C1 segment of cervical spinal cord (tissue), 14 donors: ENCODE results near the gene NACC1.

Source experiments
- DNase-seq, 14 donors: peaks; one replicate each; lab custom pipeline; 2025; lab: John Stamatoyannopoulos, UW

Gene NACC1

GRCh38 chr19:13120031-13120430 lies 2.0 kb downstream of the NACC1 start:
- DNase-seq, result no peak

DNA sequence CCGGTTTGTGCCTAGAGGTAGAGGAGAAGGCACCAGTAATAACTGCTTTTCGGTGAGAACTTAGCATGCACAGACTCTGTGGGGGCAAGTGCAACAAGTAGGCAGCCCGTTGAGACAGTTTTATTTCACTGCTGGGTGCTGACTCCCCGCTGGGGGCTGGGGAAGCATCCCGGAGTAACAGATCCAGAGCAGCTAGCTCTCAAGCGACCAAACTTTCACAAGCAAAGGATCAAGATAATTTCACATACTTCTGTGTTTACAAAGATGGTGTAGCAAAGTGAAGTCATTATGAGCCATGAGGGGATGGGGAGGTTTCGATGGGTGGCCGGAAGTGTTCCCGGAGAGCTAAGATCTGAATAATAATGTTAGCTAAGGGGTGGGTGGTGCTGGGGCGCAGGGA lies 2.8 kb downstream of the NACC1 start:
- DNase-seq, result no peak

- no peak for DNase-seq
Observed at GRCh38 chr19:13121551-13122274, 3.6 kb downstream of the NACC1 start.

DNA sequence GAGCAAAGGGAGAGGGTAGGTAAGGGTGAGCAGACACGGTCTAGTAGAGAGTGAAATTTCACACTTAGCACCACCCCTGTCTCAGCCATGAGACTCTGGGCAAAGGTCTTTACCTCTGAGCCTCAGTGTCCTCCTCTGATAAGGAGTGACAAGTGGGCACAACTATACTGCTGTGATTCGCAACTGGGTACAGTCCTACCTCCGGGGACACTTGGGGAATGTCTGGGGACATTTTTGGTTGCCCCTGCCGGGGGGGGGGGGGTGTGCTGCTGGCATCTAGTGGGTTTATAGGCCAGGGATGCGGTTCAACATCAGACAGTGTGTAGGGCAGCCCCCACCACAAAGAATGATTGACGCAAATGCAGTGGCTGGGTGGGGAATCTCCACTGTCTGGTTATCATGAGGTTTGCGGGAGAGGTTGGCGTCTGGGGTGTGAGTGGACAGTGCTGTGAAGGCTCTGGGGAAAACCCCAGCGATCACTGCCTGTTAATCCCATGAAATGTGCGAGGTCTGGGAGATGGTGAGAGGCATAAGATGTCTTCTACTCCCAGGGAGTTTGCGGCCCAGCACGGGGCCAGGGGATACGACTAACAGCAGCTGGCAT lies 4.3 kb downstream of the NACC1 start:
- DNase-seq, result no peak

DNA sequence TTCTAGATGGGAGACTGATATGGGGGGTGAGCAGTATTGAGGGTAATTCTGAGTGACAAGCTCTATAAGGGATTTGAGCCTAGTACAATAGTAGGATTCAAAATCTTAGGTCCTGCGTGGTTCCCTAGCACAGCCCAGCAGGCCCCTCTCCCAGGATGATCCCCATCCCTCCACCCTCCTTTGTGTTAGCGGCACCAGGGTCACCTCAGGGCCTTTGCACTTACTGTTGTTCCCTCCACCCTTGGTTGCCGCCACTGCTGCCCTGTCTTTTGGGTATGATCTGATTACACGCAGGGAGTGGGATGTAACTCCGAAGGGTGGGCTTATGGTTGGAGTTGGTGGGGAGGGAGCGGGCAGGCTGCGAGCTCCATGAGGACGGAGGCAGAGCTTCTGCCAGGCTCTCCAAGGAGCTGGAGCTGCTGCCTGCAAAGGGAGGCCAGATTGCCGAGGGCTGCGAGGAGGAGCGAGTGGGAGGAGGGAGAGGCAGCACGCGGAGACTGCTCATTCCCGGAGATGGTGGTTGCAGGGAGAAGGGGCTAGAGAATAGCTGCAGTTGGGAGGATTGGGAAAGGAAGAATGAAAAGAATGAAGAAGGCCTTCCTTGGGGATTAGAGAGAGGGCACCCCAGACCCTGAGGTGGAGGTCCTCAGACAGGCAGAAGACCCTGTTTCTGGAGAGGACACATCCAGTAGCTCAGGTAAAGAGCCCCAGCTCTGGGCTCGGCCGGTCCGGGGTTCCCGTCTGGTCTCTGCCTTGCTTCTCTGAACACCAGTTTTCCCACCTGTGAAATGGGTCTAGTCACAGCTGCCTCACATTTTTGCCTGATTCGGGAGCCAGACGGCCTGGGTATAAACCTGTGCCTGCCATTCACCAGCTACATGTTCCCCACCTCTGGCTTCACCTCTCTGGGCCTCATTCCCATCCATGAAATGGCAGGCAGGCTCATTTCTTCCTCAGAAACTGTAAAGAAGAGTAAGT lies 5.2 kb downstream of the NACC1 start:
- no peak for DNase-seq

DNA sequence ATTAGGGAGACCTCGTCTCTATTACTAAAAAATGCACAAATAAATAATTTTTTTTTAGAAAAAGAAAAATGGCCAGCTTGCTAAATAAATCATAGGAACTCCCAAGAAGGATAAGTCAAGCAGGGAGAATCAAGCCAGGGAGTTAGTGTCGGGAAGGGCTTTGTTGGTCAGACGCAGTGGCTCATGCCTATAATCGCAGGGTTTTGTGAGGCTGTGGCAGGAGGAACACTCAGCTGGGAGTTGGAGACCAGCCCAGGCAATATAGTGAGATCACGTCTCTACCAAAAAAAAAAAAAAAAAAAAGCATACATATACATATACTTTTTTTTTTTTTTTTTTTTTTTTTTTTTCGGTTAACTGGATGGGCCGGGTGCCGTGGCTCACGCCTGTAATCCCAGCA lies 9.0 kb downstream of the NACC1 start:
- no peak for DNase-seq

- DNase-seq, result no peak
Observed at GRCh38 chr19:13127811-13128575, 9.9 kb downstream of the NACC1 start.

DNA sequence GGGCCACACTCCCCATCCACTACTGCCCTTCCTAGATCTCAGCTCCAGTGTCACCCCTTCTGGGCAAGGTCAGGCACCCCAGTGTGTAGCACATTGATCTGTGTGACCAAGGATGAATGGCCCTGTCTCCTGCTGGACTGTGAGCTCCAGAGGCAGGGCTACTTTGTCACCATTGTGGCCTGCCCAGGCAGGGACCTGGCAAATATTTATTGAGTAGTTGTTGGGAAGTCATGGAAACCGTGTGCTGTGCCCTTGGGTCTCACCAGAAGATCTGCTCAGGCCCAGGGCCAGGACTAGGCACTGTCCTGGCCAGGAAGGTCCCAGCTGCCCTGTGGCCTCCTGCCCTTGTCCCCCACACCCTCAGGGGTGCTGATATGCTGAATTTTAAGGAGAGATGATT lies 10.5 kb downstream of the NACC1 start:
- no peak for DNase-seq

DNA sequence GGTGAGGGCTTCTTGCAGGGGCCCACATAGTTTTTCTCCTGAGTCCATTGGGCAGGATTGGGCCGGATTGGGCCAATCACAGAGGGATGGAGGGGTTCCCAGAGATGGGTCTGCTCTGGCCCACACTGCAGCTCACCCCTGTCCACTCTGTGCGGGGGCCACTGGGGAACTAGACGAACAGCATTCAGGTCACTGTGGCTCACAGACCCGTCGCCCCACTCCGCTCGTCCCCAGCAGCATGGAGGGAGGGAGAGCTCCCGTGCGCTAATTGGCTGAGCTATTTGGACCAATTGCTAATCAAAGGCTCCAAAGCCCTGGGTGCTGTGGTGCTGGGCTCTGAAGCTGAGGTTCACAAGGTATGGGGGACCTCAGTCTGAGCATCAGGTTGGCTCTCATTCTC lies 11.3 kb downstream of the NACC1 start:
- no peak for DNase-seq

DNA sequence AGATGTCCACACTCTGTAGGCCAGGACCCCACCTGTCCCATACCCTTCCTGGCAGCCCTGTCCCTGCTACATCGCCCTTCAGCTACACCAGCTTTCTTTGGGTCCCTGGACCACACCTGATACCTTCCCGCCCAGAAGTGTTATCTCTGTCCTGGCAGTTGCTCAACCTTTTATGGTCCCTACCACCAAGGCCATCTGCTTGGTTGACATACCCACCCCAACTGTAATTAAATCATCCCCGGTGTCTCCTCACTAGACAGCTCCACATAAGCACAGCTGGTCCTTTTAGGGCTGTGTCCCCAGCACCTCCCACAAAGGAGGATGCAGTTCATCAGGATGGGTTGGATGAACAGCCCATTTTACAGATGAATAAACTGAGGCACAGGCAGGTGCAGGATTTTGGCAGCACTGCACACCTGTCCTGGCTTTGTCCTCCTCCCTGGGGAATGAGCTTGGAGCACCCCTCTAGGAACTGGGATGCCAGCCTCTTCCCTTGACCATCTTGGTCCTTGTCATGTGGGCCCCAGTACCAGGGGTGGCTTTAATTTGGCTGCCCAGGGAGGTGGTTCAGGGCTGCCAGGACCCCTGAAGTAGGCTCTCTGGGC lies 12.9 kb downstream of the NACC1 start:
- DNase-seq, result no peak

DNA sequence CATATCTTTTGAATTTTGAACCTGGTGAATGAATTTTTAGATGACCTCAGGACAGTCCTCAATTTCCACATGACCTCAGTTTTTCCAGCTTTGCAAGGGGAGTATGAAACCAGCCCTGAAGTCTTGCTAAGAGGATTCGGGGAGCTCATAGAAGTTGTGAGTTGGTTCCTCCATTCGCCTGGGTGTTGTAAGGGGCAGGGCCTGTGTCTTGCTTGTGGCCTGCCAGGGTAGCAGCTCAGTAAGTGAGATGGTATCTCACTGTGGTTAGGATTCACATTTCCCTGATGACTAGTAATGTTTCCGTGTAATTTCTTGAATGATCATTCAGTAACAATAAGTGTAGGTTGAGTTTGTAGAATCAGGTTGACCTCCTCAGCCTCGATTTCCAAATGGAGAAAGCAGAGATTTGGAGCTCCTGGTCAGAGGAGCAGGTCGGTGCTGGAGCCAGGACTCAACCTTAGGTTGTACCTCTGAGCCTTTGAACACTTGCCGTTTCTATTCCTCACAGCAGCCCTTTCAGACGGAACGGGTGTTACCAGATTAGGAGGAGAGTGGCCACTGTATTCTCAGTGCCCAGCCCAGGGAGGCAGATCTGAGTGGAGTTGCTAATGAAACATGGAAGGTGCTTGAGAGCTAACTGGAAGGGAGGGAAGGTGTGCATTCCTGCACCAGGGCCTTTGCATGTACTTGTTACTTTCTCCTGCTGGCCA lies 14.6 kb downstream of the NACC1 start:
- DNase-seq, result no peak

GRCh38 chr19:13133241-13133870 lies 15.3 kb downstream of the NACC1 start:
- DNase-seq, result peak in 2 of 14 donors; percentile 5 to 41

- no peak for DNase-seq
Observed at GRCh38 chr19:13134626-13135025, 16.6 kb downstream of the NACC1 start.

DNA sequence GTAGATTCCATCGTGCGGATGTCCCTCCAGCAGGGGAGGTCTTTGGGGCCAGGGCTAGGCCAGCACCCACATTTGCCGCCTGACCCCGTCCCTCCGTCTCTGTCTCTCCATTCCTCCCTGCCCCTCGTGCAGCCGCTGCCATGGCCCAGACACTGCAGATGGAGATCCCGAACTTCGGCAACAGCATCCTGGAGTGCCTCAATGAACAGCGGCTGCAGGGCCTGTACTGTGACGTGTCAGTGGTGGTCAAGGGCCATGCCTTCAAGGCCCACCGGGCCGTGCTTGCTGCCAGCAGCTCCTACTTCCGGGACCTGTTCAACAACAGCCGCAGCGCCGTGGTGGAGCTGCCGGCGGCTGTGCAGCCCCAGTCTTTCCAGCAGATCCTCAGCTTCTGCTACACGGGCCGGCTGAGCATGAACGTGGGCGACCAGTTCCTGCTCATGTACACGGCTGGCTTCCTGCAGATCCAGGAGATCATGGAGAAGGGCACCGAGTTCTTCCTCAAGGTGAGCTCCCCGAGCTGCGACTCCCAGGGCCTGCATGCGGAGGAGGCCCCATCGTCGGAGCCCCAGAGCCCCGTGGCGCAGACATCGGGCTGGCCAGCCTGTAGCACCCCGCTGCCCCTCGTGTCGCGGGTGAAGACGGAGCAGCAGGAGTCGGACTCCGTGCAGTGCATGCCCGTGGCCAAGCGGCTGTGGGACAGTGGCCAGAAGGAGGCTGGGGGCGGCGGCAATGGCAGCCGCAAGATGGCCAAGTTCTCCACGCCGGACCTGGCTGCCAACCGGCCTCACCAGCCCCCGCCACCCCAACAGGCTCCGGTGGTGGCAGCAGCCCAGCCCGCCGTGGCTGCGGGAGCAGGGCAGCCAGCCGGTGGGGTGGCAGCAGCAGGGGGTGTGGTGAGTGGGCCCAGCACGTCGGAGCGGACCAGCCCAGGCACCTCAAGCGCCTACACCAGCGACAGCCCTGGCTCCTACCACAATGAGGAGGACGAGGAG lies 17.3 kb downstream of the NACC1 start:
- DNase-seq, result no peak

DNA sequence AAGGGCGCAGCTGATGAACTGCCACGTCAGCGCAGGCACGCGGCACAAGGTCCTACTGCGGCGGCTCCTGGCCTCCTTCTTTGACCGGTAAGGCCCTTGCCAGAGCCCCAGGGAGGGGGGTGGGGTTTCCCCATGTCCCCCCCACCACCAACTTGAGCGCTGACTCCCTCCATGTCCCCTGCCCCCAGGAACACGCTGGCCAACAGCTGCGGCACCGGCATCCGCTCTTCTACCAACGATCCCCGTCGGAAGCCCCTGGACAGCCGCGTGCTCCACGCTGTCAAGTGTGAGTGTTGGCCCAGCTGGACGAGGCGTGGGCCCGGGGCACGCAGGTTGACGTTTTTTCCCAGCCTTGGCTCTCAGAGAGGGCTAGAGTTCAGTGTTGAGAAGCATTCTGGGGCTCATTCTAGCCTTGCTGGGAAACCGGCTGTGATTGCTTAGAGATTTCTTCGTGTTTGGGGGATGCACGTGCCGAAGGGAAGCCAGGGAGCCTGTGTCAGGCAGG lies 19.3 kb downstream of the NACC1 start:
- no peak for DNase-seq

DNA sequence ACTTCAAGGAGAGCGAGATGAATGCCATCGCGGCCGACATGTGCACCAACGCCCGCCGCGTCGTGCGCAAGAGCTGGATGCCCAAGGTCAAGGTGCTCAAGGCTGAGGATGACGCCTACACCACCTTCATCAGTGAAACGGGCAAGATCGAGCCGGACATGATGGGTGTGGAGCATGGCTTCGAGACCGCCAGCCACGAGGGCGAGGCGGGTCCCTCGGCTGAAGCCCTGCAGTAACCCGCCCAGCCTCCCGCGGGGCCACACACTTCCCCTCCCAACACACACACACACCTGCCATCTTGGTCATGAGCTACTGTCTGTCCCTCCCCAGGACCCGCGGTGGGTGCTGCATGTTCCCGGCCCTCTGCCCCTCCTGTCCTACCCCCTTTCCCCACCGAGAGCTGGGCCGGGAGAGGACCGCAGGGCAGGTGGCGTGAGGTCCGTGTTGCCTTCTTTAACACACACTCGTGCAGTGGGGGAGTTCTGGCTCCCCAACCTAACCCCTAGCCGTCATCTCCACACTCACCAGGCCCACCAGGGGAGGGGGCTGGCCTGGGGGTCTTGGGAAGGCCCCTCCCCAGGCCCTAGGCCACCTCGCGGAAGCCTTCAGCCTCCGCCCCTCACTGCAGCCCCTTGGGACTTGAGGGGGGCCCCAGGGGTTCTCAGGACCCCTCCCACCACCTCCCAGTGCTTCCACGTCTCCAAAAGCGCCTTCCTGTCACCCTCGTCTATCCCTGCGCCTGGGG lies 20.3 kb downstream of the NACC1 start:
- DNase-seq, result no peak

DNA sequence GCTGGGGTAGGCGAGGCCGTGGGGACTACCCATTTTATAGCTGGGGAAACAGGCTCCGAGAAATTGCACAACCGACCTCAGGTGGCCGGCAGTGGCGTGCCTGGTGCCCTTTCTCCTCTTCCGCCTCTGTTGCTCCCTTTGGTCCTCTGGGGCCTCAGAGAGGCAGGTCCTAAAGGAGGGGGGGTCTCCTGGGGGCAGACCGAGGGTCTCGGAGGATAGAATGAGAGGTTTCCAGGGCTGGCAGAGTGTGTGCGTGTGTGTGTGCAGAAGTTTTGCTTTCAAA lies 20.8 kb downstream of the NACC1 start:
- no peak for DNase-seq

- DNase-seq, result no peak
Observed at GRCh38 chr19:13139633-13140311, 21.7 kb downstream of the NACC1 start.
